ENCODE measurements around the gene SERINC3.
A peak's percentile ranks its signal among the peaks of the same experiment; 100 is the strongest.

Gene SERINC3

DNA sequence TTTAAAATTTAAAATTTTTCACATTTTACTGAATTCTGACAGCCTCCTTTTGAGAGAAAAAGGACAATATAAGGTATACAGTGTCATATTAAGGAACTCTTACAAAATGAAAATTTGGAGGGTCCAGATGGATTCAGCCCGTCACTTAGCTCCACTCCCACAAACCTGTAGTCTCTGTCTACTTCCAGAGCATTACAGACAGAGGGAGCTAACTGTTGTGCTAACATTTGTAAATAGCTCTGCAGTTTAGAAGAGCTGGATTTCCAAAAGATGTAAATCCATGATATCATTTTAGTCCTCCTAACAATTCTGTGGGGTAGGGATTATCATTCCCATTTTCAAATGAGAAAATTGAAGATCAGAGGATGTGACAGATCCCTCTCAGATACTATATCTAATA lies 16.1 kb upstream of the SERINC3 start:
- H3K9ac ChIP-seq (ENCODE audit: low read length in 5 of 5): no peak overlapping the region
- H3K9me3 ChIP-seq (ENCODE audit: control insufficient read depth in 5 of 5, low read length in 5 of 5): no peaks in the 10 kb centered on the region
- H3K27ac ChIP-seq (ENCODE audit: low read depth, low read length): no peak overlapping the region
- H3K36me3 ChIP-seq (ENCODE audit: control insufficient read depth in 5 of 5, insufficient read depth in 5 of 5, low read length in 5 of 5): no peaks in the 10 kb centered on the region
- H3K4me3 ChIP-seq (ENCODE audit: low read depth in 1 of 5, low read length in 5 of 5): no peak overlapping the region
- no peaks in the 10 kb centered on the region for H3K27me3 ChIP-seq (ENCODE audit: control insufficient read depth in 5 of 5, insufficient read depth in 4 of 5, low read length in 5 of 5)
- H3K4me1 ChIP-seq (ENCODE audit: control insufficient read depth in 5 of 5, insufficient read depth in 5 of 5, low read length in 5 of 5): peaks cover 0 to 9% (median 5%) of the 10 kb centered on the region in 5 donors

DNA sequence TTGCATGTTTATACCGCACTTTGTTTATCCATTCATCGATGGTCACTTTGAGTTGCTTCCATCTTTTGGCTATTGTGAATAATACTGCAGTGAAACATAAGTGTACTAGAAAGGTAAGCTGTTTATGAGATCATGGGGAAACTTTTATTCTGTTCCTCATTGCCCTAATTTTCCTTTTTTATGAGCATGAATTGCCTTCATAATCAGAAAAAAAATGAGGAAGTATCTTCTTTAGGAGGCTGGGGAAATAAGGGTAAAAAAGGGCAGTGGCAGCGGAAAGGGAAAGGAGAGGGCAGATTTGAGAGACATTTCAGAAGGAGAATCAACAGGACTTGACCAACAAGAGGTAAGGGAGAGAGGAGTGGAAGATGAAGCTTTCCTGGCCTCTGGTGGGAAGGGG lies 14.3 kb upstream of the SERINC3 start:
- H3K4me3 ChIP-seq (ENCODE audit: low read depth in 1 of 5, low read length in 5 of 5): no peak overlapping the region
- H3K9me3 ChIP-seq (ENCODE audit: control insufficient read depth in 5 of 5, low read length in 5 of 5): no peaks in the 10 kb centered on the region
- H3K4me1 ChIP-seq (ENCODE audit: control insufficient read depth in 5 of 5, insufficient read depth in 5 of 5, low read length in 5 of 5): peaks cover 4 to 23% (median 14%) of the 10 kb centered on the region in 5 donors
- no peaks in the 10 kb centered on the region for H3K36me3 ChIP-seq (ENCODE audit: control insufficient read depth in 5 of 5, insufficient read depth in 5 of 5, low read length in 5 of 5)
- no peak overlapping the region for H3K9ac ChIP-seq (ENCODE audit: low read length in 5 of 5)
- no peaks in the 10 kb centered on the region for H3K27me3 ChIP-seq (ENCODE audit: control insufficient read depth in 5 of 5, insufficient read depth in 4 of 5, low read length in 5 of 5)
- H3K27ac ChIP-seq (ENCODE audit: low read depth, low read length): no peak overlapping the region

DNA sequence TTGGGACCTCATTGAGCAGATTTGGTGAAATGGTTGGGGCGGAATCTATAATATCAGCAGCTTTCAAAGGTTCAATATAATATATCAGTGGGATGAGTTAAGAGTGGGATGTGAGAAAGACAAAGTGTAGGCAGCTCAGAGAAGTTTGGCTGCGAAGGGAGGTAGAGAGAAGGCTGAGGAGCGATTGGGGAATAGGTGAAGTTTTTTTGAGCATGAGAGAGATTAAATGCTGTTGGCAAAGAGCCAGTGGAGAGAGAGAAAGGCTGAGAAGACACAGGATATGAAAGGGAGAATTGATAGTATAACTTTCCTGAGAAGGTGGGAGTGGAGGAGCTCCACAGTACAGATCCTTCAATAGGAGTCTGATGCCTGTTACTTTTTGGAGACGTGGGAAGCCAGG lies 12.1 kb upstream of the SERINC3 start:
- no peaks in the 10 kb centered on the region for H3K36me3 ChIP-seq (ENCODE audit: control insufficient read depth in 5 of 5, insufficient read depth in 5 of 5, low read length in 5 of 5)
- no peak overlapping the region for H3K4me3 ChIP-seq (ENCODE audit: low read depth in 1 of 5, low read length in 5 of 5)
- no peak overlapping the region for H3K27ac ChIP-seq (ENCODE audit: low read depth, low read length)
- no peaks in the 10 kb centered on the region for H3K27me3 ChIP-seq (ENCODE audit: control insufficient read depth in 5 of 5, insufficient read depth in 4 of 5, low read length in 5 of 5)
- no peaks in the 10 kb centered on the region for H3K9me3 ChIP-seq (ENCODE audit: control insufficient read depth in 5 of 5, low read length in 5 of 5)
- no peak overlapping the region for H3K9ac ChIP-seq (ENCODE audit: low read length in 5 of 5)
- H3K4me1 ChIP-seq (ENCODE audit: control insufficient read depth in 5 of 5, insufficient read depth in 5 of 5, low read length in 5 of 5): peaks cover 4 to 22% (median 14%) of the 10 kb centered on the region in 5 donors

DNA sequence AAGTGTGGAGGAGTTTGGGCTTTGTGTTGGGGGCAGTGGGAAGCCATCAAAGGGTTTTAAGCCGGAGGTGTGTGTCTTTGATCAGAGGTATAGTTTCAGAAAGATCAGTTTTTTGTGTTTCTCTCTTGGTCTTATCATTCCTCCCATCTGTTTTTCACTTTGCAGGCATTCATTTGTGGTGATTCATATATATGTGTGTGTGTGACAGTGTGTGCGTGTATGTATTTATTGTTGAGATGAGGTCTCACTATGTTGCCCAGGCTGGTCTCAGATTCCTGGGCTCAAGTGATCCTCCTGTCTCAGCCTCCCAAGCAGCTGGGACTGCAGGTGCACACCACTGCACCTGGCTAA lies 11.1 kb upstream of the SERINC3 start:
- peaks cover 0 to under 1% (median 0%) of the 10 kb centered on the region in 5 donors for H3K27me3 ChIP-seq (ENCODE audit: control insufficient read depth in 5 of 5, insufficient read depth in 4 of 5, low read length in 5 of 5)
- peak overlapping the region; percentile 24 for H3K27ac ChIP-seq (ENCODE audit: low read depth, low read length)
- peak overlapping the region in 4 of 5 donors; percentile 58 to 84 (median 76) for H3K4me3 ChIP-seq (ENCODE audit: low read depth in 1 of 5, low read length in 5 of 5)
- H3K4me1 ChIP-seq (ENCODE audit: control insufficient read depth in 5 of 5, insufficient read depth in 5 of 5, low read length in 5 of 5): peaks cover 4 to 22% (median 14%) of the 10 kb centered on the region in 5 donors
- no peaks in the 10 kb centered on the region for H3K36me3 ChIP-seq (ENCODE audit: control insufficient read depth in 5 of 5, insufficient read depth in 5 of 5, low read length in 5 of 5)
- peak overlapping the region in 2 of 5 donors; percentile 4 to 79 for H3K9ac ChIP-seq (ENCODE audit: low read length in 5 of 5)
- no peaks in the 10 kb centered on the region for H3K9me3 ChIP-seq (ENCODE audit: control insufficient read depth in 5 of 5, low read length in 5 of 5)

DNA sequence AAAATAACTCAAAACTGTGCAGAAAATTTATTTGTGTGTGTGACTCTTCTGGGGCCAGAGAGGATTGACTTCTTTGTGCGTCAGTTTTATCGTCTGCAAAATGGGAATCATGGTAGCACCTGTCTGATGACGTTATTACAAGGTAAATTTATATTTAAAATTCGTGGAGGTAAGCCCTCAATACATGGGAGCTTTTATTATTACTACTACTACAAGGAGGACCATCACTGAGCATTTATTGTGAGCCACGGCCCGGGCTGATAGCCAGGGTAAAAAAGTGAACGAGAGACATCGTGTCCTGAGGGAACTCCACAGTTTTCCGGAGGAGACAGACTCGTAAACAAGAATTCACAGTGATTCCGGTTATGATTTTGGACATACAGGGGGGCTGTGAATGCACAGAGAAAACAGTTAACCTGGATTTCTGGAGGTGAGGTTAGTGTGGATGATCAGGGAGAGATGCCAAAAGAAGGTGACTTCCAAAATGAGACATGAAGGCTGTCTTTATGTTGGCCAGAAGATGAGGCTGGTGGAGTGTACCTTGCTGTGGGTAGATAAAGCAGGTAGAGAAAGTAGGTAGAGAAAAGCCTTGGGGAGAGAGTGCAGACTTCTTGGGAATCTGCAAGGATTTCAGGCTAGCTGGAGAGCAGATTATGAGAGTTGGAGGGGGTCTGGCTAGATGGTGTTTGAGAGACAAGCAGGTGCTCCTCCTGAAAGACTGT lies 10.6 kb upstream of the SERINC3 start:
- Histone ChIP-seq H3K4me3 (ENCODE audit: low read depth in 1 of 5, low read length in 5 of 5) (peak overlapping the region; percentile 58 to 85 (median 77)), H3K27me3 (ENCODE audit: control insufficient read depth in 5 of 5, insufficient read depth in 4 of 5, low read length in 5 of 5) (peaks cover 0 to 3% (median 0%) of the 10 kb centered on the region in 5 donors), H3K9ac (ENCODE audit: low read length in 5 of 5) (peak overlapping the region; percentile 33 to 79 (median 75)), H3K9me3 (ENCODE audit: control insufficient read depth in 5 of 5, low read length in 5 of 5) (no peaks in the 10 kb centered on the region), H3K27ac (ENCODE audit: low read depth, low read length) (peak overlapping the region; percentile 24), H3K4me1 (ENCODE audit: control insufficient read depth in 5 of 5, insufficient read depth in 5 of 5, low read length in 5 of 5) (peaks cover 4 to 22% (median 14%) of the 10 kb centered on the region in 5 donors), H3K36me3 (ENCODE audit: control insufficient read depth in 5 of 5, insufficient read depth in 5 of 5, low read length in 5 of 5) (no peaks in the 10 kb centered on the region)

DNA sequence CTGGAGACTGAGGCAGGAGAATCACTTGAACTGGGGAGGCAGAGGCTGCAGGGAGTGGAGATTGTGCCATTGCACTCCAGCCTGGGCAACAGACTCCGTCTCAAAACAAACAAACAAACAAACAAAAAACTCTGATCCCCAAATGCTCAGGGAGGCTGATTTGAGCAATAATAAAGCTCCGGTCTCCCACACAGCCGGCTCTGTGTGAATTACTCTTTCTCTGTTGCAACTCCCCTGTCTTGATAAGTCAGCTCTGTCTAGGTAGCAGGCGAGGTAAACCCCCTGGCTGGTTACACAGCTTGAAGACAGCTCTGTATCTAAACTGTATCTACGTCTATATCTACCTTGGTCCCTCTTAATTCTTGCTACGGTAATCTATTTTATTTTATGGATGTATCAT lies 6.4 kb upstream of the SERINC3 start:
- H3K9ac ChIP-seq (ENCODE audit: low read length in 5 of 5): no peak overlapping the region
- H3K4me1 ChIP-seq (ENCODE audit: control insufficient read depth in 5 of 5, insufficient read depth in 5 of 5, low read length in 5 of 5): peaks cover 4 to 20% (median 14%) of the 10 kb centered on the region in 5 donors
- no peaks in the 10 kb centered on the region for H3K9me3 ChIP-seq (ENCODE audit: control insufficient read depth in 5 of 5, low read length in 5 of 5)
- H3K27ac ChIP-seq (ENCODE audit: low read depth, low read length): no peak overlapping the region
- H3K36me3 ChIP-seq (ENCODE audit: control insufficient read depth in 5 of 5, insufficient read depth in 5 of 5, low read length in 5 of 5): no peaks in the 10 kb centered on the region
- no peak overlapping the region for H3K4me3 ChIP-seq (ENCODE audit: low read depth in 1 of 5, low read length in 5 of 5)
- H3K27me3 ChIP-seq (ENCODE audit: control insufficient read depth in 5 of 5, insufficient read depth in 4 of 5, low read length in 5 of 5): peaks cover 0 to 4% (median 0%) of the 10 kb centered on the region in 5 donors

DNA sequence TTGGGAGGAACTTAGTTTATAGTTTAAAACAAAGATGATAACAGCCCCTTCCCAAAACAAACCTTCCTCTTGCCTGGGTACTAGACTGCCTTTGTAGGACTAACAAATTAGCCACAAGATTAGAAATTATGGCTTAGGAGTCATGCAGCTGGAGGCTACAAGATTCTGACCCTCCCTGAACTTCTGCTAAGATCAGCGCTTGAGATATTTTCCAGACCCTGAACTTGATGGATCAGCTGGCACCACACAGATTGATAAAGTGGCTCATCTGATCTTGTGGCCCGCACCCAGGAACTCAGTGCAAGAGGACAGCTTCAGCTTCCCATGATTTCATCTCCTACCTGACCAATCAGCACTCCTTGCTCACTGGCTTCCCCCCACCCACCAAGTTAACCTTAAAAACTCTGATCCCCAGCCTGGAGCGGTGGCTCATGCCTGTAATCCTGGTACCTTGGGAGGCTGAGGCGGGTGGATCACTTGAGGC lies 5.9 kb upstream of the SERINC3 start:
- H3K27ac ChIP-seq (ENCODE audit: low read depth, low read length): no peak overlapping the region
- no peak overlapping the region for H3K4me3 ChIP-seq (ENCODE audit: low read depth in 1 of 5, low read length in 5 of 5)
- no peak overlapping the region for H3K9ac ChIP-seq (ENCODE audit: low read length in 5 of 5)

DNA sequence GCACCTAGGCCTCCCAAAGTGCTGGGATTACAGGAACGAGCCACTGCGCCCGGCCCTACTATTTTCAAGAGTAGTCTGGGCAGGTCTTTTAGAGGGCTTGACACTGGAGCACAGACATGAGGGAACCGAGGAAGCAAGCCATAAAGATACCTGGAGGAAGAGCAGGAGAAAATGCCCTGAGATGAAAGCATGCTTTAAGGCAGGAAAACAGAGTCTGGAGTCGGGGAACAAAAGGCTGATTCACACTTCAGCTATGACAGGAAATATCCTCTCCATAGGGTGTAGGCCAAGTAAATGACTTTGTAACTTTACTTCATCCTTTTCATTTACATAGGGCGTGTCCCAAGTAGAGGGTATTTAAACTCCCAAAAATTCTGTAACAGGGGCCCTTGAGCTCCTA lies 4.3 kb upstream of the SERINC3 start:
- no peak overlapping the region for H3K27ac ChIP-seq (ENCODE audit: low read depth, low read length)
- H3K4me3 ChIP-seq (ENCODE audit: low read depth in 1 of 5, low read length in 5 of 5): no peak overlapping the region
- no peak overlapping the region for H3K9ac ChIP-seq (ENCODE audit: low read length in 5 of 5)
- H3K4me1 ChIP-seq (ENCODE audit: control insufficient read depth in 5 of 5, insufficient read depth in 5 of 5, low read length in 5 of 5): peaks cover 0 to 12% (median 8%) of the 10 kb centered on the region in 5 donors
- H3K36me3 ChIP-seq (ENCODE audit: control insufficient read depth in 5 of 5, insufficient read depth in 5 of 5, low read length in 5 of 5): no peaks in the 10 kb centered on the region
- H3K27me3 ChIP-seq (ENCODE audit: control insufficient read depth in 5 of 5, insufficient read depth in 4 of 5, low read length in 5 of 5): peaks cover 0 to 4% (median 0%) of the 10 kb centered on the region in 5 donors
- H3K9me3 ChIP-seq (ENCODE audit: control insufficient read depth in 5 of 5, low read length in 5 of 5): no peaks in the 10 kb centered on the region

More for the DNA sequence above, 5.9 kb upstream of the SERINC3 start:
- Histone ChIP-seq H3K9me3 (ENCODE audit: control insufficient read depth in 5 of 5, low read length in 5 of 5) (no peaks in the 10 kb centered on the region), H3K4me1 (ENCODE audit: control insufficient read depth in 5 of 5, insufficient read depth in 5 of 5, low read length in 5 of 5) (peaks cover 4 to 19% (median 12%) of the 10 kb centered on the region in 5 donors), H3K27me3 (ENCODE audit: control insufficient read depth in 5 of 5, insufficient read depth in 4 of 5, low read length in 5 of 5) (peaks cover 0 to 4% (median 0%) of the 10 kb centered on the region in 5 donors), H3K36me3 (ENCODE audit: control insufficient read depth in 5 of 5, insufficient read depth in 5 of 5, low read length in 5 of 5) (no peaks in the 10 kb centered on the region)

DNA sequence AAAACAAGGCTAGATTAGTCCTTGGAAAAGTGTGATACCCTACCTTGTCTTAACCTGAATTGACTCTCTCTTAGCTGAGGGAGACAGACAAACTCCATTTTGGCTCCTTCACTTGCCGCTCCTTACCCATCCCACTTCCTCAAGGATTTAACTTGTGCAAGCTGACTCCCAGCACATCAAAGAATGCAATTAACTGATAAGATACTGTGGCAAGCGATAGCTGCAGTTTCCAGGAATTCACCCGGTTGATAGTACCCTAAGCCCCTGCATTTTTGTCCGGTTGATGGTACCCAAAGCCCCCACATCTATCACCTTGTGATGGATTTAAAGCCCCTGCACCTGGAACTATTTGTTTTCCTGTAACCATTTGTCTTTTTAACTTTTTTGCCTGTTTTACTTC lies 1.9 kb upstream of the SERINC3 start:
- Histone ChIP-seq H3K27me3 (ENCODE audit: control insufficient read depth in 5 of 5, insufficient read depth in 4 of 5, low read length in 5 of 5) (peaks cover 0 to 4% (median 0%) of the 10 kb centered on the region in 5 donors), H3K9ac (ENCODE audit: low read length in 5 of 5) (no peak overlapping the region), H3K9me3 (ENCODE audit: control insufficient read depth in 5 of 5, low read length in 5 of 5) (no peaks in the 10 kb centered on the region), H3K27ac (ENCODE audit: low read depth, low read length) (no peak overlapping the region), H3K4me1 (ENCODE audit: control insufficient read depth in 5 of 5, insufficient read depth in 5 of 5, low read length in 5 of 5) (peaks cover 6 to 31% (median 29%) of the 10 kb centered on the region in 5 donors), H3K36me3 (ENCODE audit: control insufficient read depth in 5 of 5, insufficient read depth in 5 of 5, low read length in 5 of 5) (no peaks in the 10 kb centered on the region), H3K4me3 (ENCODE audit: low read depth in 1 of 5, low read length in 5 of 5) (no peak overlapping the region)

DNA sequence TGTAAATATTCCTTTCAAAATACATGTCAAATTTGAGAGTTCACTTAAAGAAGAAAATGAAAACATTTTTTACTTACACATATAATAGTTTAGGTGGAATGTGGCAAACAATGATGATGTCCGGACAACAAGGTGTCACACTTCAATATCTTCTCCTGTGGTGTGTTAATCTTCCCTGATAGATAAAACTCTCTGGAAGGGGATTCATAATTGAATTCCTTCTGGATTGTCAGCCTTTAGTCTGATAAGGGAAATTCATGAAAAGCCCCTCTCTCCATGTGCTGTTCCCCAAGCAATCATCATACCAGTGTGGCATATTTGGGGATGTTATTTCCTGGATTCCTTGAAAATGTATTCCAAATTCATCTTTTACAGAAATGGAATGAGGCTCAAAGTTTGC lies 971 bp upstream of the SERINC3 start:
- Histone ChIP-seq H3K4me3 (ENCODE audit: low read depth in 1 of 5, low read length in 5 of 5) (no peak overlapping the region), H3K36me3 (ENCODE audit: control insufficient read depth in 5 of 5, insufficient read depth in 5 of 5, low read length in 5 of 5) (no peaks in the 10 kb centered on the region), H3K4me1 (ENCODE audit: control insufficient read depth in 5 of 5, insufficient read depth in 5 of 5, low read length in 5 of 5) (peaks cover 6 to 35% (median 32%) of the 10 kb centered on the region in 5 donors), H3K27ac (ENCODE audit: low read depth, low read length) (no peak overlapping the region), H3K9ac (ENCODE audit: low read length in 5 of 5) (no peak overlapping the region), H3K9me3 (ENCODE audit: control insufficient read depth in 5 of 5, low read length in 5 of 5) (no peaks in the 10 kb centered on the region), H3K27me3 (ENCODE audit: control insufficient read depth in 5 of 5, insufficient read depth in 4 of 5, low read length in 5 of 5) (peaks cover 0 to 4% (median 0%) of the 10 kb centered on the region in 5 donors)
